ENCODE results near the gene CD226. TPM values are rescaled to one million over a fixed set of nuclear protein-coding genes. Genes with fewer than 3 reads are reported as not detected.

CD226 gene
- total RNA-seq, 1 donor from 2014 or later, result 0.91 TPM

DNA sequence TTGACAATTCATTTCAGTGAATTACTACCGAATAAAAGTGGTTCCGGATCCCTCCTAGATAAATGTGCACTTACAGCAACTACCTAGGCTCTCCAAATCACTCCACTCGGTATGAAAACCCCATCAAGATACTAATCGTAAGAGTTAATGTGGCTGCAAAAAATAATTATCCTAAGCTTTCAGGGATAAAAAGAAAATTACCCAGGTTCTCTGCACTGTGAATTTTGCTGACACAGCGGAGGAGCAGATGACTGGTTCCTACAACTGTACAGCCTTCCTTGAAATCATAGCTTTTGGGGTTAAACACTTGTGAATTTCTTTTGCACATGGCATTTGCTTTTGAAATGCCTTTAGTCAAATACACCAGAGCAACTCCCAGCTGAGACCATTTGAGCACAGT, 104.7 kb downstream of the CD226 start:
- no peaks in the 10 kb centered on the region for H3K9me3 ChIP-seq (replicated peaks)
- H3K27ac ChIP-seq (replicated peaks), result no peak overlapping the region
- no peaks in the 10 kb centered on the region for H3K36me3 ChIP-seq
- no peak for DNase-seq
- intact Hi-C loops (cut with micrococcal nuclease), result no loop called here
- H3K4me3 ChIP-seq, result no peak overlapping the region
- H3K27me3 ChIP-seq (ENCODE audit: low read depth), result no peaks in the 10 kb centered on the region
- TF ChIP-seq, protein P1, sequence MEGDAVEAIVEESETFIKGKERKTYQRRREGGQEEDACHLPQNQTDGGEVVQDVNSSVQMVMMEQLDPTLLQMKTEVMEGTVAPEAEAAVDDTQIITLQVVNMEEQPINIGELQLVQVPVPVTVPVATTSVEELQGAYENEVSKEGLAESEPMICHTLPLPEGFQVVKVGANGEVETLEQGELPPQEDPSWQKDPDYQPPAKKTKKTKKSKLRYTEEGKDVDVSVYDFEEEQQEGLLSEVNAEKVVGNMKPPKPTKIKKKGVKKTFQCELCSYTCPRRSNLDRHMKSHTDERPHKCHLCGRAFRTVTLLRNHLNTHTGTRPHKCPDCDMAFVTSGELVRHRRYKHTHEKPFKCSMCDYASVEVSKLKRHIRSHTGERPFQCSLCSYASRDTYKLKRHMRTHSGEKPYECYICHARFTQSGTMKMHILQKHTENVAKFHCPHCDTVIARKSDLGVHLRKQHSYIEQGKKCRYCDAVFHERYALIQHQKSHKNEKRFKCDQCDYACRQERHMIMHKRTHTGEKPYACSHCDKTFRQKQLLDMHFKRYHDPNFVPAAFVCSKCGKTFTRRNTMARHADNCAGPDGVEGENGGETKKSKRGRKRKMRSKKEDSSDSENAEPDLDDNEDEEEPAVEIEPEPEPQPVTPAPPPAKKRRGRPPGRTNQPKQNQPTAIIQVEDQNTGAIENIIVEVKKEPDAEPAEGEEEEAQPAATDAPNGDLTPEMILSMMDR (IDR thresholded peaks at IDR 0.05; ENCODE audit: borderline replicate concordance), result no peak
- H3K4me1 ChIP-seq, result peaks cover 8% of the 10 kb centered on the region

DNA sequence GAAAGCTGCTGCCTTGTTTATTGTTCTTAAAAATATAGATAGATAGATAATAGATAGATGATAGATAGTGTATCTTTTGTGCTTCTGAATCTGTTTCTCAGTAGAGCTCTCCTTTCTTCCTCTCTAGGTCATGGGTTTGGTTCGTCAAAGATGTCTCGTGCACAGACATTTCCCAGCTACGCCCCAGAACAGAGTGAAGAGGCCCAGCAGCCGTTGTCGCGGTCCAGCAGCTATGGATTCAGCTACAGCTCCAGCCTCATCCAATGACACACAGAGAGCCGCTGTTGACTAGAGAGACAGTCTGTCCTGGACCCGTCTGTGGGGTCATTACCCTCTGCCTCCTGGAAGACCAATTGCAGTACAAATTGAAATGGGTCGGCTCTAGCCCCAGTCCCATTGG, 106.6 kb downstream of the CD226 start:
- Histone ChIP-seq H3K9me3 (replicated peaks) (no peaks in the 10 kb centered on the region), H3K4me3 (no peak overlapping the region), H3K4me1 (peaks cover 5% of the 10 kb centered on the region), H3K36me3 (no peaks in the 10 kb centered on the region), H3K27me3 (ENCODE audit: low read depth) (no peaks in the 10 kb centered on the region), H3K27ac (replicated peaks) (no peak overlapping the region)
- DNase-seq, result no peak
- intact Hi-C loops (cut with micrococcal nuclease), result no loop called here
- TF ChIP-seq, protein P1 (IDR thresholded peaks at IDR 0.05; ENCODE audit: borderline replicate concordance), result no peak

DNA sequence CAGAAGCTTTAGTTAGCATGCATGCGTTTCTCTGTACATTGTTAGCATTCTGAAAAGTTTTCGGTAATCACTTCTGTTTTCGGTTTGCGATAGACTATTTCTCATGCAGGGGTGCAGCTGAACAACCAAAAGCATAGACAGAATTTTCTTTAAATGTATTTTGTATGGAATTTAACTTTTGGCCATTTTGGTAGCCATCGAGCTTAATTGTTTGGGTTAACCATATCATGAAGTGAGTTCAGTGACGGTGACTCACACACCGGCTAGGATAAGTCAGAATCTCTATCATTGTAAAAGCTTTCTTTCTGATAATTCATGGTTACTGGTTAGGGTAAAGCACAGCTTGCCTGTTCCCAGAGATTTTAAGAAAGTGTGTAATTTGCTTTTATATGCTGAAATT, 107.2 kb downstream of the CD226 start:
- H3K4me3 ChIP-seq, result no peak overlapping the region
- DNase-seq, result no peak
- TF ChIP-seq, protein P1 (IDR thresholded peaks at IDR 0.05; ENCODE audit: borderline replicate concordance), result no peak
- H3K9me3 ChIP-seq (replicated peaks), result no peaks in the 10 kb centered on the region
- no peaks in the 10 kb centered on the region for H3K27me3 ChIP-seq (ENCODE audit: low read depth)
- no peak overlapping the region for H3K27ac ChIP-seq (replicated peaks)
- intact Hi-C loops (cut with micrococcal nuclease), result no loop called here
- H3K4me1 ChIP-seq, result no peaks in the 10 kb centered on the region
- no peaks in the 10 kb centered on the region for H3K36me3 ChIP-seq

DNA sequence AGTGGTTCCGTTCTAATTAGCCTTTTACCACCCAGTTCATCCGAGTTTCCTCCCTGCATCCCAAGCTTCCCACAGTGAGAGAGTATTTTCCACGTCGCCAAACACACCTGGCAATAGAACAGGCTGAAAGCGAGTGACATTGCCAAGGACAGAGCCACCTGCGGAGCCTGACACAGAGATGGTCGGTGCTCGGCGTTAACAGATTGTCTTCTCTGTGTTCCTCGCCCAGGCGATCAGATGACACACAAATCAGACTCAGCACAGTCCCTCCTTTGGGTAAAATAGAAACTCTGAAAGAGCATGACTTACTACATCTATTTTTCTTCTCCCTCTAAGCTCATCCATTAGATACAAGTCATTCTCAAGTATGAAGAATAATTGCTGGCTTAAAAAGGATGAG, 107.7 kb downstream of the CD226 start:
- no peak for DNase-seq
- Histone ChIP-seq H3K4me3 (no peak overlapping the region), H3K27me3 (ENCODE audit: low read depth) (no peaks in the 10 kb centered on the region), H3K27ac (replicated peaks) (no peak overlapping the region), H3K36me3 (no peaks in the 10 kb centered on the region), H3K4me1 (no peaks in the 10 kb centered on the region), H3K9me3 (replicated peaks) (no peaks in the 10 kb centered on the region)
- intact Hi-C loops (cut with micrococcal nuclease), result no loop called here
- TF ChIP-seq, protein P1 (IDR thresholded peaks at IDR 0.05; ENCODE audit: borderline replicate concordance), result no peak

DNA sequence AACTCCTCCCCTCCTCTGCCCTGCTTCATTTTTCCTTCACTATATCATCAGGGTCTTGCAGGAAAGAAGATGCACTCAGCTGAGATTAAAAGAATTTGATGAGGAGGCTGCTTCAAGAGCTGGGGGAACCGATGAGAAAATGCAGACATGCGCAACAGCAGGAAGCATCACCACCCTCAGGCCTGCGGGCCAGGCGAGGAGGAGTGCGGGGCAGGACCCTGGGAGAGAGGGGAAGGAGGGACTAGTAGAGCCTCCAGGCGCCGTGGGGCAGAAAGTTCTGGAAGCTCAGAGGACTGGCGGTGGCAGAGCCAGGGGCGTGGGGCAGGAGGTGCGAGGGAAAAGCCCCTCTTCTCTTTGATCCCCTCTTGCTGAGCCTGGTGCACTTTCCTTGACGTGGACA, 108.2 kb downstream of the CD226 start:
- intact Hi-C loops (cut with micrococcal nuclease), result no loop called here
- TF ChIP-seq, protein P1 (IDR thresholded peaks at IDR 0.05; ENCODE audit: borderline replicate concordance), result no peak
- no peaks in the 10 kb centered on the region for H3K4me1 ChIP-seq
- no peak overlapping the region for H3K4me3 ChIP-seq
- no peak for DNase-seq
- H3K27me3 ChIP-seq (ENCODE audit: low read depth), result no peaks in the 10 kb centered on the region
- H3K27ac ChIP-seq (replicated peaks), result no peak overlapping the region
- H3K9me3 ChIP-seq (replicated peaks), result no peaks in the 10 kb centered on the region
- no peaks in the 10 kb centered on the region for H3K36me3 ChIP-seq

All from left ventricle myocardium inferior (tissue), 1 donor.